ENCODE results near the gene SSR1.
"Not testable (repeated sequence)": the region's sequence is repeated elsewhere in the genome, so short reads cannot be mapped to it uniquely, and the experiment has no call there.

SSR1 gene

GRCh38 chr6:7317538-7317937 is 4.5 kb upstream of the SSR1 start:
- DNase-seq (ENCODE audit: low read depth, low spot score) = no peak

DNA sequence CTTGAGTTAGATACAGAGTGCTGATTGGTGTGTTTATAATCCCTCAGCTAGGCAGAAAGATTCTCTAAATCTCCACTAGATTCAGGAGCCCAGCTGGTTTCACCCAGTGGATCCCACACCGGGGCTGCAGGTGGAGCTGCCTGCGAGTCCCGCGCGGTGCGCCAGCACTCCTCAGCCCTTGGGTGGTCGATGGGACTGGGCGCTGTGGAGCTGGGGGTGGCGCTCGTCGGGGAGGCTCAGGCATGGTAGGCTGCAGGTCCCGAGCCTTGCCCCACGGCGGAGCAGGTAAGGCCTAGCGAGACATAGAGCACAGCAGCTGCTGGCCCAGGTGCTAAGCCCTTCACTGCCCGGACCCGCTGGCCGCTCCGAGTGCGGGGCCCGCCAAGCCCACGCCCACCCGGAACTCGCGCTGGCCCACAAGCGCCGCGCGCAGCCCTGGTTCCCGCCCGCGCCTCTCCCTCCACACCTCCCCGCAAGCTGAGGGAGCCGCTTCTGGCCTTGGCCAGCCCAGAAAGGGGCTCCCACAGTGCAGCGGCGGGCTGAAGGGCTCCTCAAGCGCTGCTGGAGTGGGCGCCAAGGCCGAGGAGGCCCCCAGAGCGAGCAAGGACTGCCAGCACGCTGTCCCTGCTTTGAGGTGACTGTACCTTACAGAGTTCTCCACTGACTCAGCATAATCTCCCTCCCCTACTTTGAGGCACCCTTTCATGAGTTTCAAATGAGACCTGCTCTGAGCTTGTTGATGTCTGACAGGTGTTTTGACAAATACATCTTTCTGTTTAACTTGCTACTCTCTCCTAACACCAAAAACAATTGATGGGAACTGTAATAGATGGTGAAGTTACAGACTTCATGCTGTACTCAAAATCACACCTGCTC is 3.9 kb upstream of the SSR1 start:
- no peak for DNase-seq (ENCODE audit: low read depth, low spot score)

GRCh38 chr6:7315948-7316365 is 3.0 kb upstream of the SSR1 start:
- no peak for DNase-seq (ENCODE audit: low read depth, low spot score)

DNA sequence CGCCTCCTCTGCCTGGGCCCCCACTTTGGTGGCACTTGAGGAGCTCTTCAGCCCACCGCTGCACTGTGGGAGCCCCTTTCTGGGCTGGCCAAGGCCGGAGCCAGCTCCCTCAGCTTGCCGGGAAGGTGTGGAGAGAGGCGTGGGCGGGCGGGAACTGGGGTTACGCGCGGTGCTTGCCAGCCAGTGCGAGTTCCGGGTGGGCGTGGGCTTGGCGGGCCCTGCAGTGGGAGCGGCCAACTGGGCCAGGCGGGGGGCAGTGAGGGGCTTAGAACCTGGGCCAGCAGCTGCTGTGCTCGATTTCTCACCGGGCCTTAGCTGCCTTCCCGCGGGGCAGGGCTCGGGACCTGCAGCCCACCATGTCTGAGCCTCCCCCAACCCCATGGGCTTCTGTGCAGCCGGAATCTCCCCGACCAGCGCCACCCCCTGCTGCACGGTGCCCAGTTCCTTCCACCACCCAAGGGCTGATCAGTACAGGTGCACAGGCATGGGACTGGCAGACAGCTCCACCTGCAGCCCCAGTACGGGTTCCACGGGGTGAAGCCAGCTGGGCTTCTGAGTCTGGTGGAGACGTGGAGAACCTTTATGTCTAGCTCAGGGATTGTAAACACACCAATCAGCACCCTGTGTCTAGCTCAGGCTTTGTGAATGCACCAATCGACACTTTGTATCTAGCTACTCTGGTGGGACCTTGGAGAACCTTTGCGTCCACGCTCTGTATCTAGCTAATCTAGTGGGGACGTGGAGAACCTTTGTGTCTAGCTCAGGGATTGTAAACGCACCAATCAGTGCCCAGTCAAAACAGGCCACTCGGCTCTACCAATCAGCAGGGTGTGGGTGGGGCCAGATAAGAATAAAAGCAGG is 2.3 kb upstream of the SSR1 start:
- not testable (repeated sequence) for DNase-seq (ENCODE audit: low read depth, low spot score)

DNA sequence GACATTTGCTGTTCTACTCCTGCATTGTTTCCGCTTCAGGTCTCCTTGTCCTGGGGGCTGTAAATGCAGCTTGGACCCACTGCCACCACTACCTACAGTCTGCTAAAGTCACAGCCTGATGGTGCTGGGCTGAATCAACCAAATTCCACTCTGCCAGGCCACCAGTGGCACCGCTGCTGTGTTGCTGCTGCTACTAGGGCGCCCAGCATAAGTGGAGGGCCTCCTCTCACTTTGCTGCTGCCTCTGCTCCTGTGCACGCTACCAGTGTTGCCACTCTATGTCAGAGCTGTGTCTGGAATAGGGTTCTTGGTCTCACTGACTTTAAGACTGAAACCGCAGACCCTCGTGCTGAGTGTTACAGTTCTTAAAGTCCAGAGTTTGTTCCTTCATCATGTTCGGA is 1.4 kb upstream of the SSR1 start:
- DNase-seq (ENCODE audit: low read depth, low spot score) = no peak

GRCh38 chr6:7313505-7314165 is 636 bp upstream of the SSR1 start:
- no peak for DNase-seq (ENCODE audit: low read depth, low spot score)

GRCh38 chr6:7311917-7312615 is 933 bp downstream of the SSR1 start:
- peak; percentile 24 for DNase-seq (ENCODE audit: low read depth, low spot score)

DNA sequence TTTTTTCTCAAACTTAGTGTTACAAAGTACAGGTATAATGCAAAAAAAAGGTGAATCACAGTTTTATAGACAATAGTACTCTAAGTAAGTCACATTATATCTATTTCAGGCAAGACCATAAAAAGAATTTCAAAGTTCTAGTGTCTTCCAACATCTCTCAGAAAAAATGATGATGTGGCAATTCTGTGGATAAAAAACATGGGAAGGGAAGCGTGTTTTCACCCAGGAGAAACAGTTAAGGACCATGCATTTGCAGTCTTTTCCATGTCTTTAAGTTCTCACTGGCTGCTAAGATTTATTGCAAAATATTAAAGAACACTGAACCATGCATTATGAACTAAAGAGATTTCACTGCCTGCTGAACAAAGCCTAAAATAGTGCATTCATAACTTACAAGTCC is 1.8 kb downstream of the SSR1 start:
- no peak for DNase-seq (ENCODE audit: low read depth, low spot score)

GRCh38 chr6:7309050-7309449 is 3.9 kb downstream of the SSR1 start:
- no peak for DNase-seq (ENCODE audit: low read depth, low spot score)

GRCh38 chr6:7307533-7307932 is 5.5 kb downstream of the SSR1 start:
- DNase-seq (ENCODE audit: low read depth, low spot score) = no peak

- no peak for DNase-seq (ENCODE audit: low read depth, low spot score)
Observed at GRCh38 chr6:7304821-7305220, 8.2 kb downstream of the SSR1 start.

- no peak for DNase-seq (ENCODE audit: low read depth, low spot score)
Observed at GRCh38 chr6:7301702-7302101, 11.3 kb downstream of the SSR1 start.

DNA sequence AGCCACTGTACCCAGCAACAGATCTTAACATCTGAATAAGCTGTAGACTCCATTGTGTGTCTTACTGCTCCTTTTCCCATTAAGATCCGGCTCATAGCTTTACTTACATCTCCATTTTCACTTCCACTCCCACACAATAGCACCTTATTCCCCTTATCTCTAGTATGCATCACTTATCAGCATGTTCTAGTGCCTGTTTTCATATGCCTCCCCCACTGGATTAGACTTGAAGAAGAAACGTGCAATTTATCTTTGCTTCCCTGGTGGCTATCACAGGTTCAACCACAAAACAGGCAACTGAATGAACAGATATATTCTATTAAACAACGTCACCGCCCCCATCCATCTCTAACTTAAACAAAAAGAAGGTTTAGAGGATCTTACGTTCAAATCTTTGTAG is 12.1 kb downstream of the SSR1 start:
- no peak for DNase-seq (ENCODE audit: low read depth, low spot score)

DNA sequence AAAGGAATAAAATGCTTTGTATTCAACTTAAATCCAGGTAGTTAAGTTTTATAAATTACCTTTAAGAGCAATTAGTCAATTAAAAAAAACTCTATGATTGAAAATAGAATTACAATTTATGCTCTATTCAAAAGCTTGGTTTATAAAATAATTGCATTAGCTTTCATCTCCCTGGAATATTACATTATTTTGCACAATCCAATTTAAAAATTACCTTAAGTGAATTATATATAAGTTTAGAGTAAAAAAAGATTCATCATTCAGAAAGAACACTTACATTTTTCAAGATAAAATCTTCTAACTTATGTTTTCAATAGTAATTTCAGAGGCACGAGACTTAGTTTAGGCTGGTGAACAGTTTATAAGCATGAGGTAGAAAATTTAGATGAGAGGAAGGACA is 14.9 kb downstream of the SSR1 start:
- DNase-seq (ENCODE audit: low read depth, low spot score) = no peak

- no peak for DNase-seq (ENCODE audit: low read depth, low spot score)
Observed at GRCh38 chr6:7296602-7297001, 16.4 kb downstream of the SSR1 start.

DNA sequence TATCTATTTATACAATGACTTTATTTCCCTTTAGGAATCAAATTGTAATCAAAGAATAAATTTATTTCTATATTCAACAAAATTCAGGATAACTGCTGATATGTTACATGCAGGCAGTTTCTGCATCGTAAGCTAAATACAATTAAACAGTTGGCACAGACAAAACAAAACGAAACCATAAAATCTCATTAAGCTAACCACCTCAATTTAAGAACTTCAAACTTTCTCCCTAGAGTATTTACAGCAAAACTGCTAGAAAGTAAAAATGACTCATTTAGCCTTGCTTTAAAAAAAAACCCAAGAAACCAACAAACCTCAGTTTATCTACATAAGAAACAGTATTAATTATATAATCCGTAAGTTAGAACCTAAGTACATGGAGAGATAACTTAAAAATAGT is 17.1 kb downstream of the SSR1 start:
- no peak for DNase-seq (ENCODE audit: low read depth, low spot score)

DNA sequence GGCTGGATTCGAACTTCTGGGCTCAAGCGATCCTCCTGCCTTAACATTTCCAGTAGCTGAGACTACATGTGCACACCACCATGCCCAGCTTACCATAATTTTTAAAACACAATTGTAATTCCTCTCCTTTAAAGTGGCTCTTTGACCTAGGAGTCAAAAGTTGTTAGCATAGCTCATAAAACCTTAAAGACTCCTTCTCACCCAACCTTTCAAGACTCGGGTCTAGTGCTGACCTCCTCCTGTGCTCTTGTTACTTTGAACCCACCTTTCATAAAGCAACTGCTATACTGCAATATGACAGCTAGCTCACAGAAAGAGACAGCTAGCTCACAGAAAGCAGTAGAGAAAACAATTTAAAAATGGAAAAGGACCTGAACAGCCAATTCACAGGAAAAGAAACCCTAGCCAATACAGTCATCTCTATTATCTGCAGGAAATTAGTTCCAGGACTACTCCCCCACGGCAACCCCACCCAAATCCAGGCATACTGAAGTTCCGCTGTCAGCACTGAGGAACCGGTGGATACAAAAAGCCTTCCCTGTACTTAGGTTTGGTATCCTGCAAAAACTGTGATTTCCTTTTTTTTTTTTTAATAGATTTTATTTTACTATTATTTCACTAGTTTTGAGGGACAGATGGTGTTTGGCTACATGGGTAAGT is 20.3 kb downstream of the SSR1 start:
- DNase-seq (ENCODE audit: low read depth, low spot score) = no peak

- no peak for DNase-seq (ENCODE audit: low read depth, low spot score)
Observed at GRCh38 chr6:7290079-7290478, 22.9 kb downstream of the SSR1 start.

- DNase-seq (ENCODE audit: low read depth, low spot score) = no peak
Observed at GRCh38 chr6:7285416-7285815, 27.6 kb downstream of the SSR1 start.

GRCh38 chr6:7283676-7284075 is 29.3 kb downstream of the SSR1 start:
- DNase-seq (ENCODE audit: low read depth, low spot score) = no peak
